HG02571 (cell line): ENCODE data around the gene CHAMP1.

Source experiments
- ATAC-seq: cut with Tn5 transposase; IDR thresholded peaks from one replicate; pipeline ENCODE4 v1.9.1; 2021; ENCODE audit warnings: mild to moderate bottlenecking, moderate library complexity; ENCODE audit not compliant: unreplicated experiment

The CHAMP1 gene

GRCh38 chr13:114299604-114300305 lies 14.5 kb upstream of the CHAMP1 start:
- no peak for ATAC-seq

- no peak for ATAC-seq
These were observed 10.5 kb upstream of the CHAMP1 start for GRCh38 chr13:114303700-114304327.

GRCh38 chr13:114304346-114305034 lies 9.8 kb upstream of the CHAMP1 start:
- no peak for ATAC-seq

- ATAC-seq, result no peak
These were observed 5.2 kb upstream of the CHAMP1 start for GRCh38 chr13:114309086-114309485.

- no peak for ATAC-seq
These were observed 4.4 kb upstream of the CHAMP1 start for GRCh38 chr13:114309806-114310410.

GRCh38 chr13:114310956-114311355 lies 3.3 kb upstream of the CHAMP1 start:
- no peak for ATAC-seq

GRCh38 chr13:114311387-114311786 lies 2.9 kb upstream of the CHAMP1 start:
- no peak for ATAC-seq

- no peak for ATAC-seq
These were observed 2.4 kb upstream of the CHAMP1 start for GRCh38 chr13:114311908-114312307.

GRCh38 chr13:114313061-114313860 lies 1.0 kb upstream of the CHAMP1 start:
- no peak for ATAC-seq

GRCh38 chr13:114315074-114315785 lies 927 bp downstream of the CHAMP1 start:
- no peak for ATAC-seq

- no peak for ATAC-seq
These were observed 4.3 kb downstream of the CHAMP1 start for GRCh38 chr13:114318624-114319023.

- ATAC-seq, result no peak
These were observed 5.2 kb downstream of the CHAMP1 start for GRCh38 chr13:114319441-114319913.

GRCh38 chr13:114320065-114320464 lies 5.8 kb downstream of the CHAMP1 start:
- ATAC-seq, result no peak

GRCh38 chr13:114321256-114321655 lies 7.0 kb downstream of the CHAMP1 start:
- no peak for ATAC-seq

GRCh38 chr13:114323349-114323748 lies 9.0 kb downstream of the CHAMP1 start:
- ATAC-seq, result no peak

- no peak for ATAC-seq
These were observed 10.0 kb downstream of the CHAMP1 start for GRCh38 chr13:114324334-114324733.

GRCh38 chr13:114325729-114326128 lies 11.4 kb downstream of the CHAMP1 start:
- no peak for ATAC-seq

- no peak for ATAC-seq
These were observed 13.7 kb downstream of the CHAMP1 start for GRCh38 chr13:114328034-114328433.

- no peak for ATAC-seq
These were observed 14.3 kb downstream of the CHAMP1 start for GRCh38 chr13:114328595-114328994.

GRCh38 chr13:114330086-114330485 lies 15.8 kb downstream of the CHAMP1 start:
- ATAC-seq, result no peak
